Left kidney (tissue), 2 donors: ENCODE results near the gene ELOA. TPM values are rescaled to one million over a fixed set of nuclear protein-coding genes. Genes with fewer than 3 reads are reported as not detected.
A peak's percentile ranks its signal among the peaks of the same experiment; 100 is the strongest.
"Not testable (repeated sequence)": the region's sequence is repeated elsewhere in the genome, so short reads cannot be mapped to it uniquely, and the experiment has no call there.

Experiments used
- DNase-seq: peaks from one replicate; pipeline ENCODE4 v3.0.0-alpha.2; 2013
- polyA plus RNA-seq: library from polyadenylated mRNA; unstranded; fragments of 120-200 nt; gene quantifications from one replicate; pipeline ENCODE4 v1.2.1, GENCODE V29; 2013; ENCODE audit not compliant: insufficient read length

Gene ELOA
- polyA plus RNA-seq, 1 donor = 38.1 TPM

DNA sequence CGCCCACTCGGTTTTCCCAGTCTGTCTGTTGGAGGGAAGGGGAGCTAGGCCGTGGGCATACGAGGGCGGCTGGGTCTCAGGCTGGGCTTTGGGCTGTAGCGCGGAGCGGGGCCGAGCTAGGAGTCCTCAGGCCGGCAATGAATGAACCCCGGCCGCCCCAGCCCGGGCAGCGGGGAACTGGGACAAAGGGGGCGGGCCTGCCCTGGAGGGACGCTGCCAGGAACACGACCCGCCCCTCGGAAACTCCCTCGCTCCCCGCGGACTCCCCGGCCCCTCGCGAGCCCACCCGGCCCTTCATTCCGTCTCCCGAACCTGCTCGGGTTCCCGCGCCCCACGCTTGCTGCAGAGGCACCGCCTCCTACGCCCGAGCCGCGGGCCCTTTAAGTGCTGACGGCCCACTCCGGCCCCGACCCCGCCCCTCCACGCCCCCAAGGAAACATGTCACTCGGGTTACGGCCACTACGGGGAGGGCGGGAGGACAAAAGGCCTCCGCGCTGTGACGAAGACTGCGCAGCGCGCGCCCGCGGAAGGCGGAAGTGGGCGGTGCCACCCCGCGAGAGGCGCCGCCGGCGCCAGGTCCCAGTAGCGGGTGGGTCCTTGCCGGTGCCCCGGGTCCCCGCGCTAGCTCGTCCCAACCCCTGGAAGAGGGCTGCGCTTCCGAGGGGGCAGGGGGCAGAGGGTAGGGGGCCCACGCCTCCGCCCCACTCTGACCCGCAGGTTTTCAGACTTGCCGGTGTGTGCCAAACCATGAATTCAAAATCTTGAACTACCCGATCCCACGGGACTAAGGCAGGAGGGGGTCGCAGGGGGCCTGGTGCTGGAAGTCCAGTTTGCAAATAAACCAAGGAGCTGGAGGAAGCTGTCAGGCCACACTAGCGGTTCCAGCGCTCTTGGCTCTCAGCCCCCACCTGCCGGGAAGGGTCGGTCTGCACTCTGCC is 57.4 kb downstream of the ELOA start, which contains the start of gene GALE:
GALE (minus strand) TSS at position 355 of the 938 bp plus-strand sequence. CDS start 1,747 bp downstream, outside the sequence.
- DNase-seq = peak; percentile 93

- no peak for DNase-seq
Measured at GRCh38 chr1:23801338-23801748, 58.1 kb downstream of the ELOA start.

DNA sequence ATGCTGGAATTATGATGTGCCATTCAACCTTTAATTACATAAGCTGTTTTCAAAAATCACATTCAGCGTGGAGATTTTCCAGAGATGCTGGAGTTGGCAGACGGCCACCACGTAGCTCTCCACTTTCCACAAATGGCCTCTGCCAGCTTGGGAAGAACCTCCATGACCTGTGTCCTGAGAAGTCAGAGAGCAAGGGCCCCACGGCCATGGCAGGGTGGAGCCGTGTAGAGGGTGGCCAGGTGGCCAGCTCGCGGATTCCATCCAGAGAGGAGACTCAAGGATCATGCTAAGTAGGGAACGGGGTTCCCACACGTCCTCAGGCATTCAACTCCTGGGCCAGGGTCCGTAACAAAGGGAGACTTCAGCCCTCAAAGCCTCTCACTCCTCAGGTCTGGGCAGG is 58.6 kb downstream of the ELOA start:
- no peak for DNase-seq

GRCh38 chr1:23802809-23803342 is 59.6 kb downstream of the ELOA start:
- not testable (repeated sequence) for DNase-seq

DNA sequence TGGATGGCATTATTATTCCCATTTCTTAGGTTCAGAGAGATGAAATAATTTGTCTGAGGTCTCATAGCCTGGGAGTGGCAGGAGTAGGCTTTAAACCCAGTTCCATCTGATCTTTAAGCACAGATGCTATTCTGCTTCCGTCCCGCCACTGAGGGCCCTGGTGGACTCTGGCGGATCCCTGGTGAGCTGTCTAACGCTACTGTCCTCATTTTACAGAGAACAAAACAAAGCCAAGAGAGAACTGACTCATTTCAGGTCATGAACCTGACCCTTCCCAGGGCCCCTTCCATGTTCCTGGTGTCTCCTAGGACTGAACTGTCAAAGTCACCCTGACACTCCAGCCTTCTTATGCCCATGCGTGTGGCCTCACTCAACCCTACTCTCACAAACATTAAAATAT is 60.4 kb downstream of the ELOA start:
- DNase-seq = no peak

GRCh38 chr1:23804183-23804835 is 61.0 kb downstream of the ELOA start:
- no peak for DNase-seq

DNA sequence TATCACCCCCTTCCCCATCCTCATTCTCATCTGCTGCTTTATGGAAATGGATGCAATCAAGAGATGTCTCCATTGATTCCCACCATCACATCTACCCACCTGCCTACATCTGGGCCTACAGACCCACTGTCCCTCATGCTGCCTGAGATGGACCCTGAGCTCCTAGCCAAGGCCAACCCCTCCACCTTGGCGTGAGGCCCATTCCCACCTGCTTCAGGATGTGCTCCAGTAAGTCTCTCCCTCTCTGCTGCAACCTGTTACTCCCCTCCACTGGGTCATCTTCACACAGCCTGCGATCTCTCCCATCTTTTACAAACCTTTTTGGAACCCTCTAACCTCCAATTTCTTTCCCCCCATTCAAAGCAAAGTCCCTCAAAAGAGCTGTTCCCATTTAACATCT is 61.8 kb downstream of the ELOA start:
- no peak for DNase-seq

DNA sequence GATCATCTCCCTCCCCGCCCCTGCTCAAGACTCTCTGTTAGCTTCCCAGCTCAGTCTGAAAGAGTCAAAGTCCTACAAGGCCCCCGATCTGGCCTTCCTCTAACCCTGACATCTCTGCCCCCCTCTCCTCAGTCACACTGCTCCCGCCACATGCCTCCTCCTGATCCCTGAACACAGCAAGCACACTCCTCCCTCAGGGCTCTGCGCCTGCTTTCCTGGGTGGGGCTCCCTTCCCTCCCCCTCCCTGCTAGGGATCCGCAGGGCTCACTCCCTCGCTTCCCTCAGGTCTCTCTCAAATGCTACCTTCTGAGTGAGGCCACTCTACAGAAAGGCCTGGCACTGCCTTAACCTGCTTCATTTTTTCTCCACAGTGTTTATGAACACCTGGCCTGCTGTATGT is 63.0 kb downstream of the ELOA start:
- DNase-seq = no peak

DNA sequence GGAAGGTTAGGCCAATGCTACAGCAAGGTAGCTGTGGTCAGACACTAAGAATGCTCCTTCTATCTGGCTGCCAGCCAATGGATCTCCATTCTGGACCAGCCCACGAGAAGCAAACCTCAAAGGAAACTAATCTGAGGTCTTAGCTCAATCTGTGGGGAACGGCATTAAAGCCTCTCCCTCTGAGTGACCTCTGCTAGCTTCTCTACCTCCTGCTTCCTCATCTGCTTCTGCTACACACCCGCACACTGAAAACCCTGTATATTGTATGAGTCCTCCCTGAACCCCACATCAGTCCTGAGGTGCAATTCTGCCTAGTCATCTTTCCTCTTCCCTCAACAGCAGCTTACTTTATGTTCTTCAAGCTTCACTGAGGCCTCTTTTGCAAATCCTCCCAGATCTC is 64.2 kb downstream of the ELOA start:
- DNase-seq = no peak

- no peak for DNase-seq
Measured at GRCh38 chr1:23809751-23810171, 66.5 kb downstream of the ELOA start.

GRCh38 chr1:23810818-23811540 is 67.7 kb downstream of the ELOA start:
- no peak for DNase-seq

Other genes starting within 250 kb of the ELOA start
- 5.9 TPM for gene E2F2, start 212.2 kb upstream of the ELOA start, polyA plus RNA-seq
- gene ID3, start 184.0 kb upstream of the ELOA start, polyA plus RNA-seq = 264 TPM
- 2,201 TPM for gene RPL11, start 51.7 kb upstream of the ELOA start, polyA plus RNA-seq
- 68.4 TPM for gene PITHD1, start 34.9 kb downstream of the ELOA start, polyA plus RNA-seq
- 57.3 TPM for gene LYPLA2, start 47.7 kb downstream of the ELOA start, polyA plus RNA-seq
- gene GALE, start 57.3 kb downstream of the ELOA start, polyA plus RNA-seq = 32.2 TPM
- 70.9 TPM for gene HMGCL, start 82.0 kb downstream of the ELOA start, polyA plus RNA-seq
- 41.7 TPM for gene FUCA1, start 124.8 kb downstream of the ELOA start, polyA plus RNA-seq
- gene CNR2, start 169.9 kb downstream of the ELOA start, polyA plus RNA-seq = 0.08 TPM
- 209 TPM for gene PNRC2, start 216.4 kb downstream of the ELOA start, polyA plus RNA-seq
- 315 TPM for gene SRSF10, start 236.9 kb downstream of the ELOA start, polyA plus RNA-seq